Hepatocyte (in vitro differentiated cells): ENCODE results near the gene SDC3. TPM values are rescaled to one million over a fixed set of nuclear protein-coding genes. Genes with fewer than 3 reads are reported as not detected.

Source experiments
- DNase-seq: peaks from one replicate; pipeline ENCODE4 v3.0.0-alpha.2; 2016; ENCODE audit warnings: low spot score
- H2AFZ ChIP-seq: fragments of 200-600 bp; sonication (generic); 2 replicates; pipeline ENCODE4 v1.6.0; 2016; ENCODE audit warnings: antibody characterized with exemption, mild to moderate bottlenecking
- H3K27ac ChIP-seq: fragments of 200-600 bp; sonication (generic); 2 replicates; pipeline ENCODE4 v1.5.1; 2016; ENCODE audit warnings: mild to moderate bottlenecking
- H3K27me3 ChIP-seq: fragments of 200-600 bp; sonication (generic); 2 replicates; pipeline ENCODE4 v1.6.1; 2016
- H3K36me3 ChIP-seq: fragments of 200-600 bp; sonication (generic); replicated peaks from 2 replicates; pipeline ENCODE4 v1.5.1; 2016; ENCODE audit warnings: low read depth; ENCODE audit not compliant: insufficient read depth
- H3K4me1 ChIP-seq: fragments of 200-600 bp; sonication (generic); 2 replicates; pipeline ENCODE4 v1.5.1; 2016; ENCODE audit warnings: mild to moderate bottlenecking, moderate library complexity; ENCODE audit not compliant: insufficient read depth
- H3K4me2 ChIP-seq: fragments of 200-600 bp; sonication (generic); 2 replicates; pipeline ENCODE4 v1.6.0; 2016
- H3K4me3 ChIP-seq: fragments of 200-600 bp; sonication (generic); 2 replicates; pipeline ENCODE4 v1.5.1; 2016; ENCODE audit warnings: mild to moderate bottlenecking
- H3K79me2 ChIP-seq: fragments of 200-600 bp; sonication (generic); 2 replicates; pipeline ENCODE4 v1.6.0; 2017; ENCODE audit warnings: mild to moderate bottlenecking
- H3K9me2 ChIP-seq: fragments of 200-600 bp; sonication (generic); replicated peaks from 2 replicates; pipeline ENCODE4 v1.6.0; 2017; ENCODE audit warnings: mild to moderate bottlenecking; ENCODE audit not compliant: insufficient read depth
- H3K9me3 ChIP-seq: fragments of 200-600 bp; sonication (generic); 2 replicates; pipeline ENCODE4 v1.5.1; 2016; ENCODE audit warnings: low read depth, mild to moderate bottlenecking
- H4K20me1 ChIP-seq: fragments of 200-600 bp; sonication (generic); 2 replicates; pipeline ENCODE4 v1.6.0; 2016; ENCODE audit warnings: mild to moderate bottlenecking; ENCODE audit not compliant: insufficient read depth, poor library complexity, severe bottlenecking
- EZH2 ChIP-seq: fragments of 200-600 bp; sonication (generic); IDR thresholded peaks from 2 replicates; pipeline ENCODE4 v1.6.1; 2016; ENCODE audit warnings: antibody characterized with exemption, mild to moderate bottlenecking, borderline replicate concordance
- EZH2phosphoT487 ChIP-seq: fragments of 200-600 bp; sonication (generic); IDR thresholded peaks from one replicate; pipeline ENCODE4 v1.6.1; 2018; ENCODE audit warnings: antibody characterized with exemption, mild to moderate bottlenecking, low read depth, moderate library complexity; ENCODE audit not compliant: unreplicated experiment, severe bottlenecking
- WGBS: methylation state at CpG from one replicate; pipeline ENCODE4 v1.1.6; 2016; ENCODE audit warnings: low lambda C conversion rate; ENCODE audit errors: missing lambda C conversion rate; 5-methylcytosine and 5-hydroxymethylcytosine counted together
- polyA plus RNA-seq: library from polyadenylated mRNA; unstranded; fragments of >200 nt; fragmentation: Nextera tagmentation; extraction: Ambion mirVana; gene quantifications from 2 replicates; pipeline ENCODE4 v1.2.1, GENCODE V29; 2016
- total RNA-seq: library from RNA; depleted of rRNA; stranded (reverse); fragments of >200 nt; gene quantifications from 2 replicates; pipeline ENCODE4 v1.2.3, GENCODE V29; 2014
- TF ChIP-seq, protein P1 (sequence below): fragments of 200-600 bp; sonication (generic); IDR thresholded peaks from 2 replicates; pipeline ENCODE4 v1.5.1; 2016; ENCODE audit warnings: antibody characterized with exemption, mild to moderate bottlenecking; ENCODE audit not compliant: poor library complexity

The SDC3 gene
- total and polyA plus RNA-seq, 2 experiments from 2014 or later, result 33.5 to 60.0 TPM

DNA sequence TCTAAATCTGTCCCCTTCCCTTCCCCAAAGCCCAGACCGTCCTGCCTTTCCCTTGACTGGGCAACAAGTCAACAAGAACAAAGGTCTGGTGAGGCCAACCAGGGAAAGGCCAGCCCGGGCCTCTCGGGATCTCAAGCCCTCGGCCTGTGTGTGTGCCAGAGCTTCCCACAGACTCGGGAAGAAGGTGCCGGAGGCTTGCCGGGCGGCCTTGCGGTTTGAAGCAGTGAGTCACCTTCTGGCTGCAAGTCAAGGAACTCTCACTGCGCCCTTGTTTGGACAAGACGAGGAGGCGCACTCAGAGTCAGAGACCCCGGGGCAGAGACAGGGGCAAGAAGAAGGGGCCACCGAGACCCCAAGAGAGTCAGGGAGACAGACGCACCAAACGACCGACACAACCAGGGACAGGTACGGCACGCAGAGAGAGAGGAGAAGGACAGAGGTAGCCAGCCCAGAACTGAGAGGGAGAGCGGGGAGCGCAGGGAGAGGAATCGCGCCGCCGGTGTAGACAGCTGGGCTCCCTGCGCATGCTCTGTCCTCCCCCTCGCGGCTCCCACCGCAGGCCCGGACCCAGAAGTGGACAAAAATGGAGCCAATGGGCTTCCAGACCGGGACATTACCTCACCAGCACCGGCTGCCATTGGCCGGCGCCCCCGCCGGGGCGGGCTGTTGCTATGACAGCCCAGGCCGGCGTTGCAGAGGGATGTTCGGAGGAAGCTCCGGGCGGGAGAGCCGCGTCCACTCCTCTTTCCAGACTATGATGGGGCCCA, 84.4 kb downstream of the SDC3 start:
- Histone ChIP-seq H3K4me1 (peaks cover 28% of the 10 kb centered on the region), H3K4me2 (peak overlapping the region; percentile 75), H3K36me3 (no peaks in the 10 kb centered on the region), H3K27ac (peak overlapping the region; percentile 93), H2AFZ (peak overlapping the region; percentile 43), H3K9me2 (no peaks in the 10 kb centered on the region), H4K20me1 (no peaks in the 10 kb centered on the region), H3K9me3 (no peaks in the 10 kb centered on the region), H3K27me3 (no peaks in the 10 kb centered on the region), H3K4me3 (no peak overlapping the region), H3K79me2 (no peaks in the 10 kb centered on the region)
- TF ChIP-seq, protein P1, sequence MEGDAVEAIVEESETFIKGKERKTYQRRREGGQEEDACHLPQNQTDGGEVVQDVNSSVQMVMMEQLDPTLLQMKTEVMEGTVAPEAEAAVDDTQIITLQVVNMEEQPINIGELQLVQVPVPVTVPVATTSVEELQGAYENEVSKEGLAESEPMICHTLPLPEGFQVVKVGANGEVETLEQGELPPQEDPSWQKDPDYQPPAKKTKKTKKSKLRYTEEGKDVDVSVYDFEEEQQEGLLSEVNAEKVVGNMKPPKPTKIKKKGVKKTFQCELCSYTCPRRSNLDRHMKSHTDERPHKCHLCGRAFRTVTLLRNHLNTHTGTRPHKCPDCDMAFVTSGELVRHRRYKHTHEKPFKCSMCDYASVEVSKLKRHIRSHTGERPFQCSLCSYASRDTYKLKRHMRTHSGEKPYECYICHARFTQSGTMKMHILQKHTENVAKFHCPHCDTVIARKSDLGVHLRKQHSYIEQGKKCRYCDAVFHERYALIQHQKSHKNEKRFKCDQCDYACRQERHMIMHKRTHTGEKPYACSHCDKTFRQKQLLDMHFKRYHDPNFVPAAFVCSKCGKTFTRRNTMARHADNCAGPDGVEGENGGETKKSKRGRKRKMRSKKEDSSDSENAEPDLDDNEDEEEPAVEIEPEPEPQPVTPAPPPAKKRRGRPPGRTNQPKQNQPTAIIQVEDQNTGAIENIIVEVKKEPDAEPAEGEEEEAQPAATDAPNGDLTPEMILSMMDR, result no peak
- no peak for TF ChIP-seq EZH2phosphoT487
- no peak for TF ChIP-seq EZH2
- WGBS, result 1% methylated on average over 31 of the region's 44 CpGs
- DNase-seq, result peak; percentile 98

DNA sequence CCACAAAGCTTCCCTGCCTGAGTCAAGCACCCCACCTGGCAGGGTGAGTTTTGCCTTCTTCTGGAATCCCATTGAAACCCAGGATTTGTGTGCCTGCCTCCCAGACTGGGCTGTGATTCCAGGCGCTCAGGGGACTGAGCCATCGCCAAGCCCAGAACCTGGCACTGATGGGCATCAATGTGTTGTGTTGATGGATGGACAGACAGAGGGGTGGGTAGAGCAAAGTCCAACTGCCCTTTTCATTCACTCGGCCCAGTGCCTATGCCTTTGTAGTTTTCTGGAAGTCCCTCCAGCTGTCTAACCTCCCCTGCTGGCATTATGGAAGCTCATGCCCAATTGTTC, 85.0 kb downstream of the SDC3 start:
- H4K20me1 ChIP-seq, result no peaks in the 10 kb centered on the region
- H3K4me1 ChIP-seq, result peaks cover 33% of the 10 kb centered on the region
- H2AFZ ChIP-seq, result no peak overlapping the region
- H3K27me3 ChIP-seq, result no peaks in the 10 kb centered on the region
- no peaks in the 10 kb centered on the region for H3K36me3 ChIP-seq
- peak overlapping the region; percentile 93 for H3K27ac ChIP-seq
- WGBS, result 81% methylated on average over 3 of the region's 3 CpGs
- H3K4me3 ChIP-seq, result no peak overlapping the region
- TF ChIP-seq EZH2, result no peak
- no peak for TF ChIP-seq EZH2phosphoT487
- TF ChIP-seq, protein P1, result no peak
- no peaks in the 10 kb centered on the region for H3K79me2 ChIP-seq
- H3K9me2 ChIP-seq, result no peaks in the 10 kb centered on the region
- no peaks in the 10 kb centered on the region for H3K9me3 ChIP-seq
- DNase-seq, result no peak
- peak overlapping the region; percentile 75 for H3K4me2 ChIP-seq

DNA sequence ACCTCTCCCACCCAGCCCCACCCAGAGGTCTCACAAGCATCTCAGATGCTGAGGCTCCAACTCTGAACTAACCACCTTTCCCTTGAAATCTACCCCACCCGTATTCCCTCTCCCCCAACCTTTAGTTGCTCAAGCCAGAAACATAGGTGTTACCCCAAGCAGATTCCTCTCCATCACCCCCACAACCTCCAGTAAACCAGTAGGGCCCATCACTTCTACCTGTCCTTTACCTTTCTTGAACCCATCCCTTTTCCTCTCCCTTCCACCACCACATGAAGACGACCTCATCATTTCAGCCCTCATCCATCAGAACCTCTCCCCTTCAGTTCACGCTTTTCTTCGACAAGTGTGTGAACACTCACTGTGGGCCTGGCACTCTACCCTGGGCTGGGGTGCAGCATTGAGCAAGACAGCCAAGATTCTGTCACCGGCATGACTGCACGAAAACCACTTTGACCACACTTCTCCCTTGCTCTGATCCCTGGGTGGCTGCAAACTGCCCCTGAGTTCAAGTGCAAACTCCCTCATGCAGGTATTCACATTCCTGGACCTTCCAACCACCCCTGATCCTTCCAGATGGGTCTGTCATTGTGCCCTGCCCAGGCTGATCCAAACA, 85.5 kb downstream of the SDC3 start:
- Histone ChIP-seq H3K79me2 (no peaks in the 10 kb centered on the region), H3K9me3 (no peaks in the 10 kb centered on the region), H4K20me1 (no peaks in the 10 kb centered on the region), H3K36me3 (no peaks in the 10 kb centered on the region), H3K4me2 (peak overlapping the region; percentile 75), H3K4me3 (no peak overlapping the region), H3K9me2 (no peaks in the 10 kb centered on the region), H3K27ac (peak overlapping the region; percentile 93), H2AFZ (no peak overlapping the region), H3K4me1 (peaks cover 33% of the 10 kb centered on the region), H3K27me3 (no peaks in the 10 kb centered on the region)
- no peak for DNase-seq
- 71% methylated on average over 6 of the region's 6 CpGs for WGBS
- TF ChIP-seq EZH2, result no peak
- no peak for TF ChIP-seq EZH2phosphoT487
- TF ChIP-seq, protein P1, result no peak
